NCI-H510A (cell line): ENCODE data around the gene FOXRED2.

Experiments
- DNase-seq: peaks from one replicate; lab custom pipeline; 2025; lab: John Stamatoyannopoulos, UW

Gene FOXRED2

GRCh38 chr22:36514766-36515165 is 7.9 kb upstream of the FOXRED2 start:
- no peak for DNase-seq

- DNase-seq, result no peak
These were observed 6.2 kb upstream of the FOXRED2 start for GRCh38 chr22:36512991-36513390.

GRCh38 chr22:36512333-36512732 is 5.5 kb upstream of the FOXRED2 start:
- DNase-seq, result no peak

GRCh38 chr22:36510966-36511881 is 4.4 kb upstream of the FOXRED2 start:
- DNase-seq, result no peak

- DNase-seq, result no peak
These were observed 3.5 kb upstream of the FOXRED2 start for GRCh38 chr22:36510384-36510783.

GRCh38 chr22:36507518-36508010 is 724 bp upstream of the FOXRED2 start:
- DNase-seq, result no peak

- no peak for DNase-seq
These were observed 723 bp downstream of the FOXRED2 start for GRCh38 chr22:36505998-36506635.

GRCh38 chr22:36497910-36498665 is 8.8 kb downstream of the FOXRED2 start:
- no peak for DNase-seq

GRCh38 chr22:36493690-36494110 is 13.1 kb downstream of the FOXRED2 start:
- no peak for DNase-seq

GRCh38 chr22:36492109-36492508 is 14.7 kb downstream of the FOXRED2 start:
- no peak for DNase-seq

GRCh38 chr22:36491155-36491554 is 15.7 kb downstream of the FOXRED2 start:
- no peak for DNase-seq

GRCh38 chr22:36486619-36487384 is 20.0 kb downstream of the FOXRED2 start:
- no peak for DNase-seq

- peak; percentile 89 for DNase-seq
These were observed 25.3 kb downstream of the FOXRED2 start, which contains the start of gene TXN2 for GRCh38 chr22:36481393-36482168. TSS of gene TXN2 (minus strand) at chr22:36481640. CDS start at chr22:36480837, 803 bp downstream.

GRCh38 chr22:36480941-36481392 is 25.9 kb downstream of the FOXRED2 start:
- no peak for DNase-seq

- no peak for DNase-seq
These were observed 27.9 kb downstream of the FOXRED2 start for GRCh38 chr22:36478966-36479365.

GRCh38 chr22:36475341-36475740 is 31.5 kb downstream of the FOXRED2 start:
- DNase-seq, result no peak

- no peak for DNase-seq
These were observed 34.2 kb downstream of the FOXRED2 start for GRCh38 chr22:36472689-36473088.

GRCh38 chr22:36471341-36471821 is 35.5 kb downstream of the FOXRED2 start:
- DNase-seq, result no peak

GRCh38 chr22:36470994-36471331 is 35.9 kb downstream of the FOXRED2 start:
- no peak for DNase-seq

GRCh38 chr22:36470162-36470993 is 36.5 kb downstream of the FOXRED2 start:
- DNase-seq, result peak; percentile 38
